CMK (cell line): ENCODE measurements around the gene MICAL3.

Experiments
- DNase-seq: peaks from one replicate; pipeline ENCODE4 v3.0.0-alpha.2; 2010; ENCODE audit warnings: low read depth

Gene MICAL3

GRCh38 chr22:17970201-17970708 lies 54.1 kb downstream of the MICAL3 start:
- DNase-seq, result peak; percentile 45

GRCh38 chr22:17969701-17970113 lies 54.7 kb downstream of the MICAL3 start:
- no peak for DNase-seq

DNA sequence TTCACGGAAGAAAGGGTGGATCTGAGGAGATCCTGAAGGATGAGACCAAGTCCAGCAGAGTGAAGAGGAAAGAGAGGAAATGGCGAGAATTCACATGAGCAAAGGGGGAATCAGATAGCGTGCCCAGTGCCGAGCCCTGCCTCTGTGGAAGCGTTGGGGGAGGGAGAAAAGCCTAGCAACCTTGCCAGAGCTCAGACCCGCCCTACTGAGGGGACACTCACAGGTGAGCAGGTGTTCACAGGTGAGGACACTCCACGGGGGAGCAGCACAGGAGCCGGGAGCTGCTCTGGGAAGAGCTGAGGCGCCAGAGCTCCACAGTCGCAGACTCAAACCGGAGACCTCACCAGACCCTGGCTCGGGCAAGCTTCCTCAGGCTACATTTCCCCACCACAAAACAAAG lies 56.2 kb downstream of the MICAL3 start:
- DNase-seq, result no peak

- DNase-seq, result no peak
Observed at GRCh38 chr22:17966403-17966717, 58.0 kb downstream of the MICAL3 start.

DNA sequence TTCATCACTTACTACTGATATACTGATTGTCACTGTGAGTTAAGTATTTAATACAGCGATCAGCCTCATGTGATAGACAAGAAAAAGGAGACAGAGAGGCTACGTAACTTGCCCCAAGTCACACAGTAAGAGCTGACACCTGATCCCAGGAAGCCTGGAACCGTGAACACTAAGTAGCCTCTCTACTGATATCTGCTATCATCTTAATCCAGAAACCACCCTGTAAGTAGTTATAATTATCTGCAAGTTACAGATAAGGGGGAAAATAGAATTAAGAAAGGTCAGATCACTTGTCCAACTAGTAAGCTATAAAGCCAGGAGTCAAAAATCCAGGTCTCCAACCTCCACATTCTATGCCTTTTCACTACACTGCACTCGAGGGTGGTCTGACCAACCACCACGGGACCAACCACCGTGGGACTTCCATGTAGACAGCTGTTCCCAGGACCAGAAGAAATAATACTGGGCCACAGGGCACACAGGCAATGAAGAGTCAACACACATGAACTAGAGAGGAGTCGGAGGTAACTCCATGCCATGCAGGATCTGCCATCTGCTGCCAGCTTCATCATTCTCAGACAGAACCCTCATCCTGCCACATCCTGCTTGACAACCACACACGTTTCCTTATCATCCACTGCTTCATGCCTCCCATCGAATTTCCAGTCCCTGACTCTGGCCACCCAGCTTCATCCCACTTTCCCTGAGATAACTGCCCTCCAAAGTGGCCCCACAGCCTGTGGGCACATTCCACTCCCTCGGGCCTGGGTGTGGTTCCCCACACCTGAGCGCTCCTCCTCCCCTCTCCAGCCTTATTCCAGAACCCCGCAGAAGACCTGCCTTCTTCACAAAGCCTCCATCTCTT lies 58.6 kb downstream of the MICAL3 start:
- DNase-seq, result peak; percentile 51

DNA sequence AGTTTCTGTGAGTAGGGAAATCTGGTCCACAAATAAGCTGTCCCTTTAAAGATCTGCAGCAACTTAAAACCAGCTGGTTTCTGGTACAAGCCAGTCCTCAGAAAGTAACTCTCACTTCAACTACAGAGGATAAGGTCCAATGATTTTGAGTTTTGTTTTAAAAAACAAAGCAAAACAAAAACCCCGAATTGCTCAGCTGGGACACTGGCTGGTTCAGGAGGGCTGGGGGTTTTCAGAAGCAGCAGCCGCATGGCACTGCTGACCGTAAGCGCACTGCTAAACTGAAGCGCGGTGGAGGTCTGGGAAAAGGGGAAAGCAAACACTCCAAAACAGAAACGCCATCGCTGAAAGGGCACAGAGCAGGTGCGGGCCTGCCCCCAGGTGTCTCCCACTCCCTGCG lies 59.7 kb downstream of the MICAL3 start:
- no peak for DNase-seq

DNA sequence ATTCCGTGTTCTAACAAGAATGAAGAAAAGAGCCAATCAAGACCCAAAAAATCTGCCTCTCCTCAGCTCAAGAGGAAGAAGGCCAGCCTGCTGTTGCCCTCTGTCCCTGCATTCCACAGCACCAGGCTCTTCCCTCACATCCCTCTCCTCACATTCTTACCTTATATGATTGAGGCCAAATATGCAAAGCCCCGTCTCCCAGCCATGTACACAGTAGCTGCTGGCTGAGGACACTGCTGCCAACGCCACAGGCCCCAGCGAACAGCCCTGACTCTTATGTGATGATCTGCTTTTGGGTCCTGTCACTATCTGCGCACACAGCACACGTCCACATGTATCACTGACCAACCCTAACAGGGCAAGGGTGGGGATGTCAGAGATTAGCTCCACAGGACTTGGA lies 60.2 kb downstream of the MICAL3 start:
- DNase-seq, result no peak

DNA sequence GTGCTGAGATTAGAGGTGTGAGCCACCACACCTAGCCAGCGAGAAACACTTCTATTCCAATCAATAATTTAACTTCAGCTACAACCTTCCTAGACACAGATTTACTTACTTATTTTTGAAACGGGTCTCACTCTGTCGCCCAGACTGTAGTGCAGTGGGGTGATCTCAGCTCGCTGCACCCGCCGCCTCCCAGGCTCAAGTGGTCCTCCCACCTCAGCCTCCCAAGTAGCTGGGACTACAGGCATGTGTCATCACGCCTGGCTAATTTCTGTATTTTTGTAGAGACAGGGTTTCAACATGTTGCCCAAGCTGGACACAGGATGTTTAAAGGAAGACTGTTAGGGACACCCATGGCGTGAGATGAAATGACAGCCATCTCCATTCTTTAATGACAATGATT lies 61.3 kb downstream of the MICAL3 start:
- DNase-seq, result no peak

DNA sequence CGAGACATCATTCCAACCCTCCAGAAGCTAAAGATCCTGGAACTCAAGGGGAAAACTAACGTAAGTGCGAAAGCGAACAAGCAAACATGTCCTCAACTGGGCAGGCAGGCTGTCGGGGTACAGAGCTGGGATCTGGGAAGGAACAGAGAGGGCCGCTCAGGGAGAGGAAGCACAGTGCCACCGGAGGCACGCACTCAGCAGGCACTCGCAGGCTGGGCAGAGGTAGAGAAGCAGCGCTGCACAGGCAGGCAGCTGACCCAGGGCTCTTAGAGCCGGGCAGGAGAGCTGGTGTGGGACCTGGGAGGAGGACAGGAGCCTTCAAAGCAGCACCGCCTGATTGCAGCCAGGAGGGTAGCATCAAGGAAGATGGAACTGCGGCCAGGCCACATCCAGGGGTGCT lies 62.2 kb downstream of the MICAL3 start:
- no peak for DNase-seq

DNA sequence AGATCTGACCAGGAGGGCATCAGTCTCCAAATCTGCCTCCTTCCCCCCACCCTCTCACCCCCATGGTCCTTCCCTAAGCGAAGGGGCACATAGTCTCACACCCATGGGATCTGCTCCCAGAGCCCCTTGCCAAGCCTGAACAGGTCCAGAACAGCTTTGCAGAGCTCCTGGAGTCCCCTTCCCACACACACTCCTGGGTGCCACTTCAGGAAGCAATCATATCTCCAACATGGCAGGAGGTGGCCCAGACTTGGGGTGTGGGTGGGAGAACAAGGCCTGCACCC lies 63.0 kb downstream of the MICAL3 start:
- DNase-seq, result no peak

- DNase-seq, result no peak
Observed at GRCh38 chr22:17960695-17961445, 63.5 kb downstream of the MICAL3 start.

GRCh38 chr22:17960011-17960410 lies 64.3 kb downstream of the MICAL3 start:
- no peak for DNase-seq

GRCh38 chr22:17958166-17958565 lies 66.2 kb downstream of the MICAL3 start:
- no peak for DNase-seq

- no peak for DNase-seq
Observed at GRCh38 chr22:17957693-17958092, 66.7 kb downstream of the MICAL3 start.

- DNase-seq, result no peak
Observed at GRCh38 chr22:17957204-17957603, 67.2 kb downstream of the MICAL3 start.

DNA sequence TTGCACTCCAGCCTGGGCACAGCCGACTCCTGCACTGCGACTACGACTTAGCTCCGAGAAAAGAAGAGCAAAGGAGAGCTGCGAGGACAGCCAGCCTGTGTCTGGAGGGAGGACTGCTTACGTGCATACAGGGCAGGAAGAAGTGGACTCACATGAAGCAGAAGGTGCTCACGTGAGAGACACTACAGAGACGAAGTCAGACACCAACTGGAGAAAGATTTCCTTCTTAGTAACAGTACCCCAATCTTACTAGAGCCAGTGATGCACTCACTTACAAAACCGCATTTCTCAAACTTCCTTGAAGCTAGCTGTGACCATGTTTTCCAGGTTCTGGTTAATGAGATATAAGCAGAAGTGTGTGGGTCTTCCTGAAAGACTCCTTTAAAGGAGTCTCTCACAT lies 67.7 kb downstream of the MICAL3 start:
- no peak for DNase-seq

DNA sequence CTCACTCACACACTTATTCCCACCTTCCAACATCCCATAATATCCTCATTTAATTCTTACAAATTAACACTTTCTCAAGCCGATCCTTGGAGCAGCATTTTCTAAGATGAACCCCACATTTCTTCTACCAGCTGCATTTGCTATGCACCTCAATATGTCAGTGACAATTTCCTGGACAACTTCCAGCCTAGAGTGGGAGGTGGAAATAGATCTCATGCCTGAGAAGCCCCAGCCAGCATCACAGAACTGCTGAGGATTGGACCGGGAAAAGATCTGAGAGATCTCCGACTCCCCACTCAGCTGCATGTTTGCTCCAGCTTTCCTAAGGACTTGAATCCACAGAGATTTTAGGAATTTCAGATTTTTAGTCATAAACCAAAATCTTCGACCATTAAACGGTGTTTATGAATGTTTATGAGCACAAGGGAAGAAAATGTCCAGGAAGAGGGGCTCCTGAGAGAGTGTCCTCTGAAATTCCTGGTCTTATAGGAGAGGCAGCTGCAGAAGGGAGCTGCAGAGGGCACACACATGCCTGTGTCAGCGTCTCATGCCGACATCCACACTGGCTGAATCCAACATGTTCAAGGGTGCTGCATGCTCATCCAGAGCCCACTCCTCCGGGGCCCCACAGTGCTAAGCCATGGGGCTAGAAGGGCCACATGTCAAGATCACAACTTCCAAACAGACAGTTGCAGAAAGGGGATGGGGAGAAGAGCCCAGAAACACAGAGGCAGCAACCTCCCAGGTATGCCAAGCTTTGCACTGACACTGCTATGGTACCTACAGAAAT lies 68.6 kb downstream of the MICAL3 start:
- DNase-seq, result no peak

DNA sequence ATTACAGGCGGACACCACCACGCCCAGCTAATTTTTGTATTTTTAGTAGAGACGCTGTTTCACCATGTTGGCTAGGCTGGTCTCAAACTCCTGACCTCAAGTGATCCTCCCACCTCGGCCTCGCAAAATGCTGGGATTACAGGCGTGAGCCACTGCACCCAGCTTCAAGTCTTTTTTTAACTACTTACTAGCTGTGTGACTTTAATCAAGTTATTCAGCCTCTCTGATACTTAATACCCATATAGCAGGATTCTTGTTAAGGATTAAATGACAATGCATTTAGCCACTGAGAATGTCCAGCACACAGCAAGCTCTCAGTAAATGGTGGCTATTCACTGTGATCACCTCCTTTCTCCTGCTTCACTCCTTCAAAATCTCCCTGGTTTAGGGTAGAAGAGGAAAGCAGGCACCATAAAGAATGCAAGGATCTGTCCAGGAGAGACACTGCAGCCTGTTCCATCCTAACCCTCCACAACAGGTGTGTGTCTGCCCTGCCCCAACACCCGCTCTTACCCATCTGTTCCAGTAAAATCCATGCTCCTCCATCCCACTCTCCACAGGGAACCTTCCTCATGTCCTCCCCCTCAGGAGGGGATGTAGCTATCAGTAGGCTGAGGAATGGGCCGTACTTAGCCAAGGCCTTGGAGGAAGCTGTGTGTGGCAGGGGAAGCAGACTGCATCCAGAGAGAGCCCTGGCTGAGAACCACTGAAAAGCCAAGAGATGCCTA lies 69.3 kb downstream of the MICAL3 start:
- DNase-seq, result no peak

DNA sequence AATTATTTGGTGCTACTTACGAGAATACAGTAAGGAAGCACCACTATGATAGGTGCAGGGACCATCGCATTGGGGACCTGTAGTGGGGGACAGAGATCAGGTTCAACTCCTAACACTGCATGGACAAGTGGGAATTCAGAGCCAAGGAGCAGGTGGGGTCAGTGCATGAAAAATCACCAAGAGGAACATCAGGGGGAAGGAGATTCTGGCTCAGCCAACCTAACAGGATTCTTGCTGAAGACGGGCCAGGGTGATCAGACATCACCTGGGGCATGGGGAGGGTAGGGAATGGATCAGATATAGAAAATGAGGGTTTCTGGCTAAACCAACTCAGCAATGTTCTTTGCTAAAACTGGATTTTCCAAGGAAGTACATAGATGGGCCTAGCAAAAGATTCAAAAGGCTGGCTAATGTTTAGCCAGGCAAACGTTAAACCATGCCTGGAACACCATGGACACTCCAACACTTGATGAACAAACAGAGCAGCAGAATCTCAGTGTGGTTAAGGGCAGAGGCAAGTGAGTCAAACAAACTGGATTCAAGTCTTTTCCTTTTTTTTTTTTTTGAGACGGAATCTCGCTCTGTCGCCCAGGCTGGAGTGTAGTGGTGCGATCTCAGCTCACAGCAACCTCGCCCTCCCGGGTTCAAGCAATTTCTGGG lies 70.0 kb downstream of the MICAL3 start:
- DNase-seq, result no peak

GRCh38 chr22:17953147-17953546 lies 71.2 kb downstream of the MICAL3 start:
- no peak for DNase-seq

- no peak for DNase-seq
Observed at GRCh38 chr22:17952273-17952801, 72.0 kb downstream of the MICAL3 start.
